Left ventricle myocardium superior (tissue), 1 donor: ENCODE measurements around the gene PCDHGC4. TPM values are rescaled to one million over a fixed set of nuclear protein-coding genes. Genes with fewer than 3 reads are reported as not detected.

Experiments used
- ATAC-seq: fragments of 200-7000 bp; cut with Tn5 transposase; one replicate; pipeline ENCODE4 v1.9.1; 2020; ENCODE audit warnings: mild to moderate bottlenecking, moderate library complexity
- DNase-seq: peaks from one replicate; pipeline ENCODE4 v3.0.0-alpha.2; 2020
- intact Hi-C: fragments of 100-400 bp; cut with micrococcal nuclease; formaldehyde crosslinking; loops from one replicate; pipeline ENCODE4 v1.11.0; 2022
- long read RNA-seq: library from polyadenylated mRNA; unstranded; transcript quantifications from one replicate; pipeline ENCODE4 v2.0.0, GENCODE V29; 2021
- total RNA-seq: library from RNA; stranded (reverse); fragmentation: NEBNext Ultra II Directional; extraction: Animal tissue kit (Norgen Biotek cat#: 25700); gene quantifications from one replicate; pipeline ENCODE4 v1.2.1, GENCODE V29; 2021
- donor health status: DM: no; HTN: yes; CAD: no; lungs with severe emphysema.

The PCDHGC4 gene
- 2.5 TPM for total RNA-seq
- long read RNA-seq: 0 reads

DNA sequence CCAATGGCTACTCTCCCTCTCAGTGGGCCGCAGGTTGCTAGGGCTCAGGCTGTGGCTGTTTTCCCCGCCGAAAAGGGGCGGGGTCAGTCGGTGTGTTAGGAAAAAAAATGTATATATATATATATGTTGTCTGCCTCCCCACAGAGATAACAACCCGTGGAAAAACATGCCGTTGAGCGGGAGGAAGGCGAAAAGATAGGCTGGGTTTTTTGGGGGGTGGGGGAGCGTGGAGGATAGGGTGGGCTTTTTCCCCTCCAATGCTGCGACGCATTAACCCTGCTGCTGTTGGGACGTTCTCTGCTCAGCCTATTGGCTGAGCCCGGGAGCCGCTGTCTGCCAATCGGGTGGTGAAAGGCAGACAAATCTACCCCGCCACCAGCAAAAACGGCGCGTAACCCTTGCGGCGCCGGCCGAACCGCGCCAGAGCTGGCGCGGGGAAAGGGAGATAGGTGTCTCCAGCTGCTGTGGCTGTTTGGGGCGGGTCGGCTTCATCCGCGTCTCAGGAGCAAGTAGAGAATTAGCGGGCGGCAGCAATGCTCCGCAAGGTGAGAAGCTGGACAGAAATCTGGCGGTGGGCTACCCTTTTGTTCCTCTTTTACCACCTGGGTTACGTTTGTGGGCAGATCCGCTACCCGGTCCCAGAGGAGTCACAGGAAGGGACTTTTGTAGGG lies at the start of gene PCDHGC4:
PCDHGC4 (plus strand) TSS at position 390 of the 671 bp plus-strand sequence; CDS start at position 534, 144 bp downstream.
- no peak for DNase-seq

DNA sequence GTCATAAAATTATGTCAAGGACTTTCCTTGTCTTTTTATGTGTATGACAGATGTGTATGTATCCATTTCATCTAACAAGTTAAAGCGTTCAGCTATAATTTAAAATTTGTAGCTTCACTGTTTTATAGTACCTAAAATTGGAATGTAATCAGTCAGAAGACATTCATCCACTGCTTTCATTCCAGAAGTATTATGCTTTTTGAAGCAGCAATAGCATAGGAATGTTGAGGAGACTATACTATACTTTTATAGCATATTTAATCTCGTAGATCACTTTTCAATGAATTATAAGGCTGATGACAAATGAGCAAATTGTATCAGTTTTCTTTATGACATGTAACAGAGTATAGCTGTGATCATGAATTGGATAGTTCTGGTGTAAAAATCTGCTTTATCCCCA lies 47.6 kb upstream of the PCDHGC4 start:
- intact Hi-C loops: no loop called here
- DNase-seq (no peak), ATAC-seq (no peak)

More for the DNA sequence above, at the start of gene PCDHGC4:
- intact Hi-C loops: no loop called here
- ATAC-seq: peak; percentile 39

- no peak for DNase-seq
- intact Hi-C loops: no loop called here
- ATAC-seq: peak; percentile 63
These were observed 45.3 kb upstream of the PCDHGC4 start for GRCh38 chr5:141439411-141440141.

GRCh38 chr5:141440341-141440740 lies 44.5 kb upstream of the PCDHGC4 start:
- ATAC-seq: no peak
- DNase-seq: no peak
- intact Hi-C loops: no loop called here

DNA sequence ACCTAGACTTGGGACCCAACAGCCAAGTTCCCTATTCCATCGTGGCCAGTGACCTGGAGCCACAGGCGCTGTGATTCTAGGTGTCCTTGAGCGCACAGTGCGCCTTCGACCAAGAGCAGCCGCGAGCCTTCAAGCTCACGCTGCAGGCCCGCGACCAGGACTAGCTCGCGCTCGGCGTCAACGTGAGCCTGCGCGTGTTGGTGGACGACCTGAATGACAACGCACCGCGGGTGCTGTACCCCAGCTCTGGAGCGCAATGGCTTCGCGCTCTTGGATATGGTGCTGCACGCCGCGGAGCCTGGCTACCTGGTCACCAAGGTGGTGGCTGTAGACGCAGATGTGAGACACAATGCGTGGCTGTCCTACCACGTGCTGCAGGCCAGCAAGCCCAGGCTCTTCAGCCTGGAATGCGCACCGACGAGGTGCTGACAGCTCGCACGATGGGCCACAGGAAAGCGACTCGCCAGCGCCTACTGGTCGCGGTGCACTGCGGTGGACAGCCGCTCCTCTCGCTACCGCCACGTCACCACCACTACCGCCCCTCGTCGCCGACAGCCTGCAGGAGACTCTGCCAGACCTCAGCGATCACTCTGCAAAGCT lies 43.2 kb upstream of the PCDHGC4 start:
- ATAC-seq (peak; percentile 92), DNase-seq (peak; percentile 80)
- intact Hi-C loops: no loop called here

- no peak for DNase-seq
- no peak for ATAC-seq
- intact Hi-C loops: no loop called here
These were observed 19.5 kb upstream of the PCDHGC4 start for GRCh38 chr5:141465351-141465750.

- DNase-seq: peak; percentile 94
- ATAC-seq: peak; percentile 98
- intact Hi-C loops: loop anchor here (5.0 to 10.0 kb wide), 2 partner anchors 52 to 61 kb away; partner anchors contain the start of genes PCDHGA10 and PCDHGB7
These were observed 9.2 kb upstream of the PCDHGC4 start, which contains the start of gene PCDHGC3 for GRCh38 chr5:141475625-141476131. PCDHGC3 (plus strand) TSS chr5:141475966; CDS start chr5:141476117, 151 bp downstream.

- ATAC-seq (peak; percentile 66), DNase-seq (peak; percentile 78)
- intact Hi-C loops: loop anchor here (5.0 to 10.0 kb wide), 2 partner anchors 51 to 62 kb away; partner anchors contain the start of genes PCDHGA10 and PCDHGB7
These were observed 8.5 kb upstream of the PCDHGC4 start for GRCh38 chr5:141476132-141476911.

DNA sequence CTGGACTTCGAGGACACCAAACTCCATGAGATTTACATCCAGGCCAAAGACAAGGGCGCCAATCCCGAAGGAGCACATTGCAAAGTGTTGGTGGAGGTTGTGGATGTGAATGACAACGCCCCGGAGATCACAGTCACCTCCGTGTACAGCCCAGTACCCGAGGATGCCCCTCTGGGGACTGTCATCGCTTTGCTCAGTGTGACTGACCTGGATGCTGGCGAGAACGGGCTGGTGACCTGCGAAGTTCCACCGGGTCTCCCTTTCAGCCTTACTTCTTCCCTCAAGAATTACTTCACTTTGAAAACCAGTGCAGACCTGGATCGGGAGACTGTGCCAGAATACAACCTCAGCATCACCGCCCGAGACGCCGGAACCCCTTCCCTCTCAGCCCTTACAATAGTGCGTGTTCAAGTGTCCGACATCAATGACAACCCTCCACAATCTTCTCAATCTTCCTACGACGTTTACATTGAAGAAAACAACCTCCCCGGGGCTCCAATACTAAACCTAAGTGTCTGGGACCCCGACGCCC lies 7.7 kb upstream of the PCDHGC4 start:
- ATAC-seq (no peak), DNase-seq (no peak)
- intact Hi-C loops: loop anchor here (5.0 to 10.0 kb wide), 2 partner anchors 50 to 62 kb away; partner anchors contain the start of genes PCDHGA10 and PCDHGB7

DNA sequence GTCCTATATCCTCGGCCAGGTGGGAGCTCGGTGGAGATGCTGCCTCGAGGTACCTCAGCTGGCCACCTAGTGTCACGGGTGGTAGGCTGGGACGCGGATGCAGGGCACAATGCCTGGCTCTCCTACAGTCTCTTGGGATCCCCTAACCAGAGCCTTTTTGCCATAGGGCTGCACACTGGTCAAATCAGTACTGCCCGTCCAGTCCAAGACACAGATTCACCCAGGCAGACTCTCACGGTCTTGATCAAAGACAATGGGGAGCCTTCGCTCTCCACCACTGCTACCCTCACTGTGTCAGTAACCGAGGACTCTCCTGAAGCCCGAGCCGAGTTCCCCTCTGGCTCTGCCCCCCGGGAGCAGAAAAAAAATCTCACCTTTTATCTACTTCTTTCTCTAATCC lies 7.0 kb upstream of the PCDHGC4 start:
- intact Hi-C loops: loop anchor here (5.0 to 10.0 kb wide), 2 partner anchors 49 to 63 kb away; partner anchors contain the start of genes PCDHGA10 and PCDHGB7
- no peak for ATAC-seq
- DNase-seq: no peak

DNA sequence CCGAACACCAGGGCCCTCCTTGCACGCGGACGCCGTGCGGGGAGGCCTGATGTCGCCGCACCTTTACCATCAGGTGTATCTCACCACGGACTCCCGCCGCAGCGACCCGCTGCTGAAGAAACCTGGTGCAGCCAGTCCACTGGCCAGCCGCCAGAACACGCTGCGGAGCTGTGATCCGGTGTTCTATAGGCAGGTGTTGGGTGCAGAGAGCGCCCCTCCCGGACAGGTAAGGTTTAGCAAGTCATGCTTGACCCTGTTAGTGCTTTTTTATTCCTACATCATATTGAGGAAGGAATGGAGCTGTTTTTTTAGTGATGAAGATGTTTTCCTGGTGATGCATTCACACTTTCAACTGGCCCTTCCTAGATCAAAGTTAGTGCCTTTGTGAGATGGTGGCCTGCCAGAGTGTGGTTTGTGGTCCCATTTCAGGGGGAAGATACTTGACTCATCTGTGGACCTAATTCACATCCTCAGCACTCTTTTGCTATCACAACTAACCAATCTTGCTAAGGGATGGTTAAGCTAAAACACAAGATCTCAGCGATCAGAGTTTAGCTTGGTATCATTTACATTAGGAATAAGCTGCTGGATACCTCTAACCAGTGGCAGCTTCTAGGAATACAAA lies 6.4 kb upstream of the PCDHGC4 start:
- intact Hi-C loops: loop anchor here (5.0 to 10.0 kb wide), 2 partner anchors 49 to 64 kb away; partner anchors contain the start of genes PCDHGA10 and PCDHGB7
- peak; percentile 53 for DNase-seq
- no peak for ATAC-seq

DNA sequence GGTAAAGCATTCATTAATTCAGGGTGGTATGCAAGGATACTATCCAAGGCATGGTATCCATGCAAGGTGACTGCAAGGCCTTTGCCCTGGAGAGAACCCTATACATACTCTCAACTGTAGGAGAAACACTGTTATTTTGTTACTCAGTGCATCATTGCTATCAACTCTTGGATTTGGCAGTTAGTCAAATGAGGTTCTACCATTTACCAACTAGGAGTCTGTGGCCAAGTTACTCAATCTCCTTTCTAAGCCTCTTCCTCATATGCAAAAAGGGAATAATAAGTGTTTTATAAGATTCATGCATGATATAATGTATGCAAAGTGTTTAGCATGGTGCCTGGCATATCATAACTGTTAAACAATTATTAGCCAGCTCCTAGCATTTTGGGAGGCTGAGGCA lies 5.1 kb upstream of the PCDHGC4 start:
- ATAC-seq: no peak
- DNase-seq: no peak
- intact Hi-C loops: loop anchor here (5.0 to 10.0 kb wide), 2 partner anchors 48 to 65 kb away; partner anchors contain the start of genes PCDHGA10 and PCDHGB7

- ATAC-seq: no peak
- intact Hi-C loops: no loop called here
- DNase-seq: no peak
These were observed 928 bp upstream of the PCDHGC4 start for GRCh38 chr5:141483902-141484301.

DNA sequence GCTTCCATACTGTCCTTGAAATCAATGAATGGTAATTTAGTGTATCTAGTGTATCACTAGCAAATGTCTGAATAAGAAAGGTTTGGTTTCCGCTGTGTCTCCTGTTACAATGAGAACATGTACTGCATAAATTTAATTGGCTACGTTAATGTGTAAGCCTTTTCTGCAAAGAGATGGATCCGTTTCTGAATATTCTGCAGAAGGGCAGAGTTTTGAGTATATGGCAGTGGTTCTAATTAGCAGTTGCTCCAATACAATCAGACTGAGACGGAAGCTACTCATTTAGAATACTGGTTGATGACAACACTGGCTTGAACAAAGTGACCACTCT lies 555 bp upstream of the PCDHGC4 start:
- intact Hi-C loops: no loop called here
- ATAC-seq: no peak
- DNase-seq: no peak

GRCh38 chr5:141485321-141486055 lies 658 bp downstream of the PCDHGC4 start:
- no peak for DNase-seq
- peak; percentile 20 for ATAC-seq
- intact Hi-C loops: no loop called here

GRCh38 chr5:141486091-141486490 lies 1.3 kb downstream of the PCDHGC4 start:
- DNase-seq (no peak), ATAC-seq (no peak)
- intact Hi-C loops: no loop called here

DNA sequence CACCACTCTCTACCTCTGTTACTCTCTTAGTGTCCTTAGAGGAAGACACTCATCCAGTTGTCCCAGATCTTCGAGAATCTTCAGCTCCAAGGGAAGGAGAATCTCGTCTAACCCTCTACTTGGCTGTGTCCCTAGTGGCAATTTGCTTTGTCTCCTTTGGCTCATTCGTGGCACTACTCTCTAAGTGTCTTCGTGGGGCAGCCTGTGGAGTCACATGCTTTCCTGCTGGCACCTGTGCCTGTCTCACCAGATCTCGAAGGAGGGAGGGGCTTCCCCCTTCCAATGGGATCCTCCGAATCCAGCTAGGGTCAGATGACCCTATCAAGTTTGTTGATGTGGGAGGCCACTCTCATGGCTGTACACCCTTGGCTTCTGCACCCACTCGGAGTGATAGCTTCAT lies 2.3 kb downstream of the PCDHGC4 start:
- ATAC-seq: no peak
- no peak for DNase-seq
- intact Hi-C loops: no loop called here
